Motor neuron (in vitro differentiated cells): ENCODE measurements around the gene CELF5. TPM values are rescaled to one million over a fixed set of nuclear protein-coding genes. Genes with fewer than 3 reads are reported as not detected.
A peak's percentile ranks its signal among the peaks of the same experiment; 100 is the strongest.

Experiments
- ATAC-seq, 8 experiments: fragments of 200-7000 bp; cut with Tn5 transposase; replicated peaks in 6 of 8; 2 replicates each; pipeline ENCODE4 v1.8.0; 2021; ENCODE audit warnings: mild to moderate bottlenecking in 8 of 8, moderate library complexity in 8 of 8
- H3K27ac ChIP-seq, 2 donors: fragments of 250-450 bp; sonication (Bioruptor Pico); 2 replicates each; pipeline ENCODE4 v1.9.0; 2021; ENCODE audit warnings: antibody characterized with exemption in 2 of 2, mild to moderate bottlenecking in 2 of 2, moderate library complexity in 1 of 2
- H3K4me1 ChIP-seq, 2 donors: fragments of 250-450 bp; sonication (Bioruptor Pico); replicated peaks in 1 of 2; 2 replicates each; pipeline ENCODE4 v1.6.1; 2021; ENCODE audit warnings: antibody characterized with exemption in 2 of 2, mild to moderate bottlenecking in 2 of 2, moderate library complexity in 1 of 2
- H3K4me3 ChIP-seq, 5 donors: fragments of 250-450 bp; sonication (Bioruptor Pico); 2 replicates each; pipeline ENCODE4 v1.9.0; 2021; ENCODE audit warnings: antibody characterized with exemption in 5 of 5, mild to moderate bottlenecking in 5 of 5, moderate library complexity in 4 of 5
- WGBS, 10 experiments: fragments of 450-650 bp; shearing (Covaris generic); methylation state at CpG; one replicate each; pipeline ENCODE4 v1.0.0; 2022; 5-methylcytosine and 5-hydroxymethylcytosine counted together
- in situ Hi-C, 9 experiments: fragments of 400-800 bp; cut with MboI; loops; one replicate each; pipeline ENCODE4 v1.15.0; 2021; ENCODE audit warnings: low sequenced_read_pairs in 9 of 9, low pct_unique_long_range_greater_than_20kb in 2 of 9; ENCODE audit not compliant: unreplicated experiment in 9 of 9
- total RNA-seq, 8 experiments: library from RNA; unstranded; fragments of 300-600 nt; gene quantifications; 2 replicates each; pipeline versions ENCODE4 v1.2.3 to v1.2.4, GENCODE V29; 2022

The CELF5 gene
- total RNA-seq, 8 experiments from 2014 or later: 0.18 to 29.9 (median 18.0) TPM

GRCh38 chr19:3304871-3305423 is 80.5 kb downstream of the CELF5 start:
- ATAC-seq: peak; percentile 53 to 73 (median 68)
- WGBS, 10 experiments: 0 to 20% (median 2%) methylated on average over 1 to 14 of the region's 22 CpGs; no CpG with 5 or more reads in 3 of the 10 experiments

GRCh38 chr19:3309724-3310123 is 85.3 kb downstream of the CELF5 start:
- no peak overlapping the region for H3K27ac ChIP-seq
- no peak overlapping the region for H3K4me3 ChIP-seq
- 0 to 77% (median 53%) methylated on average over 1 of the region's 1 CpG; no CpG with 5 or more reads in 4 of the 10 experiments for WGBS, 10 experiments
- ATAC-seq: no peak
- in situ Hi-C loops: loop anchor here in 2 of 9 experiments (25.0 kb wide), 2 partner anchors 178 to 303 kb away; partner anchors contain the start of genes SMIM24 (in 1 of the 2), SMIM44 (in 1 of the 2) and TBXA2R (in 1 of the 2)
- H3K4me1 ChIP-seq: no peaks in the 10 kb centered on the region

More at GRCh38 chr19:3304871-3305423, 80.5 kb downstream of the CELF5 start:
- in situ Hi-C loops: loop anchor here in 2 of 9 experiments (25.0 kb wide), 2 partner anchors 182 to 307 kb away; partner anchors contain the start of genes SMIM24 (in 1 of the 2), SMIM44 (in 1 of the 2) and TBXA2R (in 1 of the 2)
- no peaks in the 10 kb centered on the region for H3K4me1 ChIP-seq
- no peak overlapping the region for H3K27ac ChIP-seq
- H3K4me3 ChIP-seq: no peak overlapping the region

GRCh38 chr19:3310280-3310679 is 85.8 kb downstream of the CELF5 start:
- no peak overlapping the region for H3K4me3 ChIP-seq
- no peak overlapping the region for H3K27ac ChIP-seq
- no peaks in the 10 kb centered on the region for H3K4me1 ChIP-seq
- in situ Hi-C loops: loop anchor here in 2 of 9 experiments (25.0 kb wide), 2 partner anchors 177 to 302 kb away; partner anchors contain the start of genes SMIM24 (in 1 of the 2), SMIM44 (in 1 of the 2) and TBXA2R (in 1 of the 2)
- WGBS, 10 experiments: 20 to 90% (median 57%) methylated on average over 1 of the region's 1 CpG; no CpG with 5 or more reads in 1 of the 10 experiments
- no peak for ATAC-seq

GRCh38 chr19:3310711-3311110 is 86.2 kb downstream of the CELF5 start:
- Histone ChIP-seq H3K4me1 (no peaks in the 10 kb centered on the region), H3K27ac (no peak overlapping the region), H3K4me3 (no peak overlapping the region)
- in situ Hi-C loops: loop anchor here in 2 of 9 experiments (25.0 kb wide), 2 partner anchors 177 to 302 kb away; partner anchors contain the start of genes SMIM24 (in 1 of the 2), SMIM44 (in 1 of the 2) and TBXA2R (in 1 of the 2)
- ATAC-seq: no peak

- Histone ChIP-seq H3K4me3 (no peak overlapping the region), H3K27ac (no peak overlapping the region), H3K4me1 (no peaks in the 10 kb centered on the region)
- no peak for ATAC-seq
- WGBS, 10 experiments: 18 to 87% (median 77%) methylated on average over 1 to 9 of the region's 13 CpGs; no CpG with 5 or more reads in 4 of the 10 experiments
- in situ Hi-C loops: loop anchor here in 2 of 9 experiments (25.0 kb wide), 2 partner anchors 174 to 299 kb away; partner anchors contain the start of genes SMIM24 (in 1 of the 2), SMIM44 (in 1 of the 2) and TBXA2R (in 1 of the 2)
Measured at GRCh38 chr19:3313199-3313575, 88.7 kb downstream of the CELF5 start.

GRCh38 chr19:3314962-3315675 is 90.7 kb downstream of the CELF5 start:
- ATAC-seq: peak in 1 of 8 experiments; percentile 7
- no peaks in the 10 kb centered on the region for H3K4me1 ChIP-seq
- H3K27ac ChIP-seq: no peak overlapping the region
- WGBS, 10 experiments: 53 to 100% (median 95%) methylated on average over 1 to 6 of the region's 30 CpGs; no CpG with 5 or more reads in 6 of the 10 experiments
- no peak overlapping the region for H3K4me3 ChIP-seq
- in situ Hi-C loops: loop anchor here in 2 of 9 experiments (25.0 kb wide), 2 partner anchors 172 to 297 kb away; partner anchors contain the start of genes SMIM24 (in 1 of the 2), SMIM44 (in 1 of the 2) and TBXA2R (in 1 of the 2)

- no peak for ATAC-seq
- Histone ChIP-seq H3K27ac (no peak overlapping the region), H3K4me1 (no peaks in the 10 kb centered on the region), H3K4me3 (no peak overlapping the region)
- in situ Hi-C loops: loop anchor here in 2 of 9 experiments (25.0 kb wide), 2 partner anchors 172 to 297 kb away; partner anchors contain the start of genes SMIM24 (in 1 of the 2), SMIM44 (in 1 of the 2) and TBXA2R (in 1 of the 2)
- WGBS, 10 experiments: 79 to 100% methylated on average over 1 to 5 of the region's 7 CpGs; no CpG with 5 or more reads in 8 of the 10 experiments
Measured at GRCh38 chr19:3315676-3315973, 91.2 kb downstream of the CELF5 start.

- Histone ChIP-seq H3K27ac (no peak overlapping the region), H3K4me1 (no peaks in the 10 kb centered on the region), H3K4me3 (no peak overlapping the region)
- in situ Hi-C loops: loop anchor here in 2 of 9 experiments (25.0 kb wide), 2 partner anchors 171 to 296 kb away; partner anchors contain the start of genes SMIM24 (in 1 of the 2), SMIM44 (in 1 of the 2) and TBXA2R (in 1 of the 2)
- WGBS, 10 experiments: 20 to 100% (median 67%) methylated on average over 1 to 3 of the region's 11 CpGs; no CpG with 5 or more reads in 1 of the 10 experiments
- ATAC-seq: no peak
Measured at GRCh38 chr19:3316132-3316648, 91.7 kb downstream of the CELF5 start.

- no peak overlapping the region for H3K27ac ChIP-seq
- no peak overlapping the region for H3K4me3 ChIP-seq
- in situ Hi-C loops: loop anchor here in 2 of 9 experiments (25.0 kb wide), 2 partner anchors 171 to 296 kb away; partner anchors contain the start of genes SMIM24 (in 1 of the 2), SMIM44 (in 1 of the 2) and TBXA2R (in 1 of the 2)
- WGBS, 10 experiments: 72 to 100% (median 90%) methylated on average over 1 to 2 of the region's 5 CpGs; no CpG with 5 or more reads in 6 of the 10 experiments
- H3K4me1 ChIP-seq: no peaks in the 10 kb centered on the region
- no peak for ATAC-seq
Measured at GRCh38 chr19:3316659-3317207, 92.3 kb downstream of the CELF5 start.

GRCh38 chr19:3319643-3320353 is 95.3 kb downstream of the CELF5 start:
- ATAC-seq: peak in 3 of 8 experiments; percentile 81 to 90 (median 89)
- H3K4me1 ChIP-seq: no peaks in the 10 kb centered on the region
- in situ Hi-C loops: loop anchor here in 5 of 9 experiments (10.0 to 25.0 kb wide), 4 partner anchors 155 to 293 kb away; partner anchors contain the start of genes SMIM24 (in 3 of the 5), SMIM44 (in 3 of the 5) and TBXA2R (in 1 of the 5)
- H3K4me3 ChIP-seq: no peak overlapping the region
- 5 to 62% (median 38%) methylated on average over 1 to 10 of the region's 18 CpGs; no CpG with 5 or more reads in 3 of the 10 experiments for WGBS, 10 experiments
- H3K27ac ChIP-seq: no peak overlapping the region

GRCh38 chr19:3320354-3320670 is 95.9 kb downstream of the CELF5 start:
- no peak overlapping the region for H3K27ac ChIP-seq
- no peak overlapping the region for H3K4me3 ChIP-seq
- H3K4me1 ChIP-seq: no peaks in the 10 kb centered on the region
- in situ Hi-C loops: loop anchor here in 5 of 9 experiments (10.0 to 25.0 kb wide), 4 partner anchors 154 to 292 kb away; partner anchors contain the start of genes SMIM24 (in 3 of the 5), SMIM44 (in 3 of the 5) and TBXA2R (in 1 of the 5)
- no peak for ATAC-seq
- WGBS, 10 experiments: no CpG with 5 or more reads among the region's 29 CpGs
